Panc1 (cell line): ENCODE results near the gene TLE6. TPM values are rescaled to one million over a fixed set of nuclear protein-coding genes. Genes with fewer than 3 reads are reported as not detected.

Experiments used
- ATAC-seq: fragments of 200-7000 bp; cut with Tn5 transposase; 2 replicates; pipeline ENCODE4 v1.9.1; 2020; ENCODE audit warnings: mild to moderate bottlenecking, moderate library complexity
- BruUV-seq: library from RNA; stranded (reverse); fragments of 400-500 nt; replicated peaks from 2 replicates; lab custom pipeline; 2021; lab: Mats Ljungman, UMichigan
- CTCF ChIA-PET: fragments of 300-600 bp; sonication (Branson Sonifier 250); formaldehyde crosslinking; loops from one replicate; lab custom pipeline; 2022; ENCODE audit warnings: antibody characterized with exemption; lab: Charles Lee
- POLR2A ChIA-PET: fragments of 300-600 bp; sonication (Branson Sonifier 250); formaldehyde crosslinking; loops from one replicate; lab custom pipeline; 2022; ENCODE audit warnings: antibody characterized with exemption; lab: Charles Lee
- DNase-seq: peaks from one replicate; pipeline ENCODE4 v3.0.0-alpha.2; 2010; ENCODE audit warnings: low read depth, low spot score
- H3K27ac ChIP-seq: 2 replicates; pipeline ENCODE4 v1.5.1; 2011; ENCODE audit warnings: mild to moderate bottlenecking, low read length, inconsistent platforms
- H3K27me3 ChIP-seq: fragments of 200-500 bp; sonication (Bioruptor generic); 2 replicates; pipeline ENCODE4 v1.6.0; 2014; ENCODE audit warnings: low read length, inconsistent platforms; ENCODE audit not compliant: control insufficient read depth, insufficient read depth
- H3K36me3 ChIP-seq: fragments of 200-500 bp; sonication (Bioruptor generic); 2 replicates; pipeline ENCODE4 v1.5.1; 2014; ENCODE audit warnings: inconsistent platforms, mild to moderate bottlenecking, low read length, moderate library complexity; ENCODE audit not compliant: control insufficient read depth, insufficient read depth
- H3K4me1 ChIP-seq: 2 replicates; pipeline ENCODE4 v1.5.1; 2011; ENCODE audit warnings: inconsistent platforms, mild to moderate bottlenecking, low read length, moderate library complexity; ENCODE audit not compliant: control insufficient read depth, insufficient read depth
- H3K4me3 ChIP-seq, 2 experiments: 2 replicates each; pipeline ENCODE4 v1.5.1; 2011 to 2012; ENCODE audit warnings: low read depth in 2 of 2, low read length in 2 of 2, mild to moderate bottlenecking in 2 of 2, inconsistent platforms in 1 of 2, moderate library complexity in 1 of 2
- H3K9me3 ChIP-seq: fragments of 200-500 bp; sonication (Bioruptor generic); 2 replicates; pipeline ENCODE4 v1.5.1; 2014; ENCODE audit warnings: low read depth, mild to moderate bottlenecking, inconsistent platforms, low read length, moderate library complexity; ENCODE audit not compliant: control insufficient read depth, insufficient read depth
- POLR2AphosphoS5 ChIP-seq: IDR thresholded peaks from 2 replicates; pipeline ENCODE4 v1.6.1; 2012; ENCODE audit warnings: mild to moderate bottlenecking, low read depth, low read length, moderate library complexity
- SIN3A ChIP-seq: IDR thresholded peaks from 2 replicates; pipeline ENCODE4 v1.6.1; 2012; ENCODE audit warnings: low read depth, mild to moderate bottlenecking, low read length, moderate library complexity, borderline replicate concordance; ENCODE audit not compliant: insufficient read depth
- TCF7L2 ChIP-seq: IDR thresholded peaks from 2 replicates; pipeline ENCODE4 v1.6.1; 2011; ENCODE audit warnings: mild to moderate bottlenecking, low read depth, low read length, inconsistent platforms
- in situ Hi-C: cut with HindIII; loops from 2 replicates; pipeline ENCODE4 v1.10.0; 2016; ENCODE audit warnings: low sequenced_read_pairs, low pct_unique_long_range_greater_than_20kb
- intact Hi-C: fragments of 100-400 bp; cut with micrococcal nuclease; formaldehyde crosslinking; loops from one replicate; pipeline ENCODE4 v1.10.0; 2022; ENCODE audit not compliant: unreplicated experiment
- total RNA-seq: library from RNA; stranded (reverse); gene quantifications from one replicate; pipeline ENCODE4 v1.2.1, GENCODE V29; 2021; ENCODE audit not compliant: unreplicated experiment
- TF ChIP-seq, protein P1 (sequence below): fragments of 450-650 bp; IDR thresholded peaks from 2 replicates; pipeline ENCODE4 v1.5.1; 2017; ENCODE audit warnings: mild to moderate bottlenecking
- TF ChIP-seq, protein P2 (sequence below), 2 experiments: IDR thresholded peaks; 2 replicates each; pipeline ENCODE4 v1.6.1; 2011 to 2012; ENCODE audit warnings: low read depth in 2 of 2, control low read depth in 1 of 2, low read length in 1 of 2, mild to moderate bottlenecking in 1 of 2, moderate library complexity in 1 of 2; ENCODE audit not compliant: insufficient read depth in 1 of 2

Gene TLE6
- total RNA-seq, 1 experiment from 2014 or later = 4.0 TPM

- H3K27me3 ChIP-seq = no peaks in the 10 kb centered on the region; the same call in 1 of the 2 replicates
- intact Hi-C loops = no loop called here
- no peak overlapping the region for H3K4me3 ChIP-seq
- no peaks in the 10 kb centered on the region for H3K4me1 ChIP-seq
- H3K9me3 ChIP-seq = no peaks in the 10 kb centered on the region
- H3K27ac ChIP-seq = no peak overlapping the region
- ChIA-PET POLR2A (no interaction called here), CTCF (no interaction called here)
- no peaks in the 10 kb centered on the region for H3K36me3 ChIP-seq
- DNase-seq (no peak), ATAC-seq (no peak)
- in situ Hi-C loops = no loop called here
- TF ChIP-seq, protein P1, sequence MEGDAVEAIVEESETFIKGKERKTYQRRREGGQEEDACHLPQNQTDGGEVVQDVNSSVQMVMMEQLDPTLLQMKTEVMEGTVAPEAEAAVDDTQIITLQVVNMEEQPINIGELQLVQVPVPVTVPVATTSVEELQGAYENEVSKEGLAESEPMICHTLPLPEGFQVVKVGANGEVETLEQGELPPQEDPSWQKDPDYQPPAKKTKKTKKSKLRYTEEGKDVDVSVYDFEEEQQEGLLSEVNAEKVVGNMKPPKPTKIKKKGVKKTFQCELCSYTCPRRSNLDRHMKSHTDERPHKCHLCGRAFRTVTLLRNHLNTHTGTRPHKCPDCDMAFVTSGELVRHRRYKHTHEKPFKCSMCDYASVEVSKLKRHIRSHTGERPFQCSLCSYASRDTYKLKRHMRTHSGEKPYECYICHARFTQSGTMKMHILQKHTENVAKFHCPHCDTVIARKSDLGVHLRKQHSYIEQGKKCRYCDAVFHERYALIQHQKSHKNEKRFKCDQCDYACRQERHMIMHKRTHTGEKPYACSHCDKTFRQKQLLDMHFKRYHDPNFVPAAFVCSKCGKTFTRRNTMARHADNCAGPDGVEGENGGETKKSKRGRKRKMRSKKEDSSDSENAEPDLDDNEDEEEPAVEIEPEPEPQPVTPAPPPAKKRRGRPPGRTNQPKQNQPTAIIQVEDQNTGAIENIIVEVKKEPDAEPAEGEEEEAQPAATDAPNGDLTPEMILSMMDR = no peak
- TF ChIP-seq TCF7L2 (no peak), SIN3A (no peak)
- TF ChIP-seq, protein P2, sequence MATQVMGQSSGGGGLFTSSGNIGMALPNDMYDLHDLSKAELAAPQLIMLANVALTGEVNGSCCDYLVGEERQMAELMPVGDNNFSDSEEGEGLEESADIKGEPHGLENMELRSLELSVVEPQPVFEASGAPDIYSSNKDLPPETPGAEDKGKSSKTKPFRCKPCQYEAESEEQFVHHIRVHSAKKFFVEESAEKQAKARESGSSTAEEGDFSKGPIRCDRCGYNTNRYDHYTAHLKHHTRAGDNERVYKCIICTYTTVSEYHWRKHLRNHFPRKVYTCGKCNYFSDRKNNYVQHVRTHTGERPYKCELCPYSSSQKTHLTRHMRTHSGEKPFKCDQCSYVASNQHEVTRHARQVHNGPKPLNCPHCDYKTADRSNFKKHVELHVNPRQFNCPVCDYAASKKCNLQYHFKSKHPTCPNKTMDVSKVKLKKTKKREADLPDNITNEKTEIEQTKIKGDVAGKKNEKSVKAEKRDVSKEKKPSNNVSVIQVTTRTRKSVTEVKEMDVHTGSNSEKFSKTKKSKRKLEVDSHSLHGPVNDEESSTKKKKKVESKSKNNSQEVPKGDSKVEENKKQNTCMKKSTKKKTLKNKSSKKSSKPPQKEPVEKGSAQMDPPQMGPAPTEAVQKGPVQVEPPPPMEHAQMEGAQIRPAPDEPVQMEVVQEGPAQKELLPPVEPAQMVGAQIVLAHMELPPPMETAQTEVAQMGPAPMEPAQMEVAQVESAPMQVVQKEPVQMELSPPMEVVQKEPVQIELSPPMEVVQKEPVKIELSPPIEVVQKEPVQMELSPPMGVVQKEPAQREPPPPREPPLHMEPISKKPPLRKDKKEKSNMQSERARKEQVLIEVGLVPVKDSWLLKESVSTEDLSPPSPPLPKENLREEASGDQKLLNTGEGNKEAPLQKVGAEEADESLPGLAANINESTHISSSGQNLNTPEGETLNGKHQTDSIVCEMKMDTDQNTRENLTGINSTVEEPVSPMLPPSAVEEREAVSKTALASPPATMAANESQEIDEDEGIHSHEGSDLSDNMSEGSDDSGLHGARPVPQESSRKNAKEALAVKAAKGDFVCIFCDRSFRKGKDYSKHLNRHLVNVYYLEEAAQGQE (IDR thresholded peaks at IDR 0.05; ENCODE audit: insufficient read depth in 1 of 2, low read depth in 2 of 2, low read length in 1 of 2) = no peak
- no TSS peak for BruUV-seq
Observed at GRCh38 chr19:3027981-3028304, 50.6 kb downstream of the TLE6 start.

DNA sequence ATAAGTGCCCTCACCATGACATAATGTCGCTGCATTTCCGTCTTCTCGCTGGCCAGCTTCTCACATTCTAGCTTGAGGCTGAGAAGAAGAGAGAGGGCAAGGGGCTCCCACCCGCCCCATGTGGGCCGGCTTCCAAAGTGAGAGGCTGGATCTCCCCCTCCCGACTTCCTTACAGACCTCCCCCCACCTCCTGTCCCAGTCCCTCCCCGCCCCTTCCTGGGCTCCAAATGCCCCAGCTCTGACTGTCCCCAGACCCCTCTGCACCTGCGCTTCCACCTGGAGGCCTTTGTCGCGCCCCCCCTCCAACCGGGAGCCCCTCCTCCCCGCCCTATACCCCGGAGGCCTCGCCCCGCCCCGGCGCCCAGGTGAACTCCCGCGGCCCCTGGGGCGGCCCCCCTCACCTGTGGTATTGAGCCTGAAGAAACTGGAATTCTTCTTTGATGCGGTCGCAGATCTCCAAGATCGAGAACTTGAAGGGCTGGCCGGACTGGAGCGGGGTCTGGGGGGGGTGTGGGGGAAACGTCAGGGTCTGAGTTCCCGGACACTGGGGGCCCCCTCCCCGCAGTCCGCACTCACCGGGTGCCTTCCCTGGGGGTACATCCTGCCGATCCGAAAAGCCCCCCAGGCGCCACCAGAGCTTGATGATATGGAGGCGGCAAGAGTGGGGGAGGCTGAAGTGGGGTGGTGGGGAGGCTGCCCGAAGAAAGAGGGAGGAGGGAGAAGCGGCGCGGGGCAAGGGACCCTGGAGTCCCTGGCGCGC, 51.1 kb downstream of the TLE6 start:
- CTCF ChIA-PET = no interaction called here
- BruUV-seq = no TSS peak
- H3K9me3 ChIP-seq = no peaks in the 10 kb centered on the region
- POLR2A ChIA-PET = no interaction called here
- no peak overlapping the region for H3K27ac ChIP-seq
- intact Hi-C loops = no loop called here
- no peaks in the 10 kb centered on the region; the same call in 1 of the 2 replicates for H3K27me3 ChIP-seq
- in situ Hi-C loops = no loop called here
- ATAC-seq (peak; percentile 17; the same call in 1 of the 2 replicates), DNase-seq (no peak)
- peak overlapping the region; percentile 37 to 38 for H3K4me3 ChIP-seq
- no peaks in the 10 kb centered on the region for H3K36me3 ChIP-seq
- TF ChIP-seq, protein P1 = no peak
- no peak for TF ChIP-seq TCF7L2
- TF ChIP-seq, protein P2 (IDR thresholded peaks at IDR 0.05; ENCODE audit: insufficient read depth in 1 of 2, low read depth in 2 of 2, low read length in 1 of 2) = no peak
- no peak for TF ChIP-seq POLR2AphosphoS5
- no peak for TF ChIP-seq SIN3A
- no peaks in the 10 kb centered on the region for H3K4me1 ChIP-seq
